ENCODE results near the gene DEPP1. TPM values are rescaled to one million over a fixed set of nuclear protein-coding genes. Genes with fewer than 3 reads are reported as not detected.
A peak's percentile ranks its signal among the peaks of the same experiment; 100 is the strongest.

Gene DEPP1
- total and polyA plus RNA-seq, 2 of the 13 experiments (the other 11 are each of a cell fraction or from before 2014, with no cell fraction given) = 14.8 to 270 TPM

- TF ChIP-seq XBP1 (CRISPR knock-in tag; IDR thresholded peaks at IDR 0.05) (peak; percentile 64; the same call in 1 of the 2 replicates), SNAPC2 (CRISPR knock-in tag; IDR thresholded peaks at IDR 0.05) (no peak), ZNF512B (CRISPR knock-in tag; IDR thresholded peaks at IDR 0.05; ENCODE audit: borderline replicate concordance) (no peak), ZNF749 (CRISPR knock-in tag; IDR thresholded peaks at IDR 0.05; ENCODE audit: borderline replicate concordance) (no peak; the same call in 1 of the 2 replicates), ZNF597 (CRISPR knock-in tag; IDR thresholded peaks at IDR 0.05) (no peak), ARNT2 (CRISPR knock-in tag; IDR thresholded peaks at IDR 0.05; ENCODE audit: low read depth) (no peak; the same call in 1 of the 2 replicates), RERE (CRISPR knock-in tag; IDR thresholded peaks at IDR 0.05; ENCODE audit: low read depth) (peak; percentile 72), ATF3 (CRISPR knock-in tag; IDR thresholded peaks at IDR 0.05) (peak; percentile 28; the same call in 1 of the 2 replicates), ARID3A (IDR thresholded peaks at IDR 0.05; ENCODE audit: low read depth, low read length) (peak; percentile 94), YEATS4 (CRISPR knock-in tag; IDR thresholded peaks at IDR 0.05; ENCODE audit: borderline replicate concordance) (peak; percentile 48; the same call in 1 of the 2 replicates)
Observed at GRCh38 chr10:44980309-44981171, 1.9 kb upstream of the DEPP1 start (continued).
